ENCODE results near the gene CCDC13. TPM values are rescaled to one million over a fixed set of nuclear protein-coding genes. Genes with fewer than 3 reads are reported as not detected.
A peak's percentile ranks its signal among the peaks of the same experiment; 100 is the strongest.
"Not testable (repeated sequence)": the region's sequence is repeated elsewhere in the genome, so short reads cannot be mapped to it uniquely, and the experiment has no call there.

The CCDC13 gene
- total RNA-seq, 3 donors from 2014 or later: 2.3 to 2.9 (median 2.9) TPM

DNA sequence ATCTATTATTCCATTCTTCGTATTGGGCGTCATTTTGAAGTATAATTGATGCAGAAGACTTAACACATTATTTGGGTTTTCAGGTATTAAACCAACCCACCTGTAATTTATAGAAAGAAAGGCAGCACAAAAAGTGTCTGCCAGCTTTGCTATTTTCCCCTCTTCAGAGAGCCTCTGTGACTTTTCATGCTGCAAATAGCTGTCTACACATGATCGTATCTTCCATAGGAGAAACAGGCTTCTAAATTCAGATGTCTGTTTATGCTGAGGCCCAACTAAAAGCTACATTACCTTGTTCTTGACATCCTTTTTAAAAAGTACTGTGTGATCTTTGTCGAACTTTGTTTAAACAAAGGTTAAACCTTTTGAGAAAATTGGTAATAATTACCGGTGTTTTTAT is 41.2 kb upstream of the CCDC13 start:
- no peaks in the 10 kb centered on the region for H3K4me1 ChIP-seq
- H3K4me3 ChIP-seq: no peak overlapping the region
- no peak for DNase-seq (ENCODE audit: low spot score in 2 of 2)
- H3K9me3 ChIP-seq: no peaks in the 10 kb centered on the region
- no peaks in the 10 kb centered on the region for H3K27me3 ChIP-seq
- H3K36me3 ChIP-seq: no peaks in the 10 kb centered on the region
- intact Hi-C loops (cut with DNase I; ENCODE audit: low total_unique reads): no loop called here
- peak overlapping the region in 1 of 2 donors; percentile 75 for H3K27ac ChIP-seq
- TF ChIP-seq POLR2A (IDR thresholded peaks at IDR 0.05) (no peak), CTCF (IDR thresholded peaks at IDR 0.05) (no peak), POLR2AphosphoS5 (IDR thresholded peaks at IDR 0.05) (no peak)

GRCh38 chr3:42811118-42811883 is 38.2 kb upstream of the CCDC13 start:
- H3K4me3 ChIP-seq; H3K27me3 ChIP-seq; H3K4me1 ChIP-seq; DNase-seq (ENCODE audit: low spot score in 2 of 2); H3K27ac ChIP-seq; H3K36me3 ChIP-seq; H3K9me3 ChIP-seq; intact Hi-C loops (cut with DNase I; ENCODE audit: low total_unique reads): not testable (repeated sequence)

GRCh38 chr3:42810706-42811105 is 37.7 kb upstream of the CCDC13 start:
- H3K4me1 ChIP-seq; H3K36me3 ChIP-seq; DNase-seq (ENCODE audit: low spot score in 2 of 2); H3K4me3 ChIP-seq; H3K27me3 ChIP-seq; intact Hi-C loops (cut with DNase I; ENCODE audit: low total_unique reads); H3K9me3 ChIP-seq; H3K27ac ChIP-seq: not testable (repeated sequence)

- H3K9me3 ChIP-seq: no peaks in the 10 kb centered on the region
- H3K36me3 ChIP-seq: no peaks in the 10 kb centered on the region
- no peak within 1 kb of the TSS for H3K27ac ChIP-seq
- H3K4me1 ChIP-seq: no peaks in the 10 kb centered on the region
- no peaks in the 10 kb centered on the region for H3K27me3 ChIP-seq
- no peak for TF ChIP-seq POLR2AphosphoS5 (IDR thresholded peaks at IDR 0.05)
- no peak for TF ChIP-seq CTCF (IDR thresholded peaks at IDR 0.05)
- TF ChIP-seq POLR2A (IDR thresholded peaks at IDR 0.05): no peak
- H3K4me3 ChIP-seq: no peak within 1 kb of the TSS
- intact Hi-C loops (cut with DNase I; ENCODE audit: low total_unique reads): no loop called here
- no peak for DNase-seq (ENCODE audit: low spot score in 2 of 2)
Measured at GRCh38 chr3:42809202-42809601, 36.1 kb upstream of the CCDC13 start, which contains the start of gene ACKR2. TSS of gene ACKR2 (plus strand) at chr3:42809445. CDS start at chr3:42864503, 55,058 bp downstream.

DNA sequence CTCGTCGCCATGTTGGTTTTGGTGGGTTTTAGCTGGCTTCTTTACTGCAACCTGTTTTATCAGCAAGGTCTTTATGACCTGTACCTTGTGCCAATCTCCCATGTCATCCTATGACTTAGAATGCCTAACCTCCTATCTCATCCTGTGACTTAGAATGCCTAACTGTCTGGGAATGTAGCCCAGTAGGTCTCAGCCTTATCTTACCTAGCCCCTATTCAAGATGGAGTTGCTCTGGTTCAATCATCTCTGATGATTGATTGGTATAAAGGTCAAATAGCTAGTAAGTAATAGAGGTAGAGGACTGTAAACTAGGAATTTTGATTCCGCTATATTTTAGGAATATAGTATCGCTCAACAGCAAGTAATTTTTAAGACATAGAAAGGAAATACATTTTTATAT is 34.9 kb upstream of the CCDC13 start:
- H3K27me3 ChIP-seq: no peaks in the 10 kb centered on the region
- H3K9me3 ChIP-seq: no peaks in the 10 kb centered on the region
- H3K4me3 ChIP-seq: no peak overlapping the region
- no peak for DNase-seq (ENCODE audit: low spot score in 2 of 2)
- intact Hi-C loops (cut with DNase I; ENCODE audit: low total_unique reads): no loop called here
- no peaks in the 10 kb centered on the region for H3K36me3 ChIP-seq
- no peak overlapping the region for H3K27ac ChIP-seq
- no peaks in the 10 kb centered on the region for H3K4me1 ChIP-seq
- no peak for TF ChIP-seq POLR2A (IDR thresholded peaks at IDR 0.05)
- no peak for TF ChIP-seq CTCF (IDR thresholded peaks at IDR 0.05)
- no peak for TF ChIP-seq POLR2AphosphoS5 (IDR thresholded peaks at IDR 0.05)

DNA sequence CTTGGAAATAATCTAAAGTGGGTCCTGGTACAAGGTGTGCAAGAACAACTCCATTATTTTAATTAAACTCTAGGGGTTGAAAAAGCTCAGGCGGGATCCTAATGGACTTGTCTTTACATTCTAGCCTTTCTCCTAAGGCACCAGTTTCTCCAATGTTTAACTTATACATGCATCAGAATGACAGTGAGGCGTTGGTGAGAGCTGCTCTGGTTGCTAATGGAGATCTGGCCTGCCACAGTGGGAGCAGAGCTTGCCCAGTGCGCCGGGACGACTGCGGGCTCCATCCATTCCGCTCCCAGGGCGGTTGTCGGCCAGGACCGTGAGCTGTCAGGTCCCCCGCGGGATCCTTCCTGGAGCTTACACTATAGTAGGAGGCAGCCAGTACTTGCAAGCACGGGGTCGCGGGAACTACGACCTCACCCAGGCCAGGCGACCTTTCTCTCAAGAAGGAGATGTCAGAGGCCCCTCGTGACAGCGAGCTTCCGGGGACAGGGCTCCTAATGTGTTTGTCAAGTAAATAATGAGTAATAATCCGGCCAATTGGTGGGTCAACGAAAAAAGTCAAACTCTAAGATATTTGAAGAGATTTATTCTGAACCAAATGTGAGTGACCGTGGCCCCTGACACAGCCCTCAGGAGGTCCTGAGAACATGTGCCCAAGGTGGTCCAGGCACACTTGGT is 32.2 kb upstream of the CCDC13 start:
- H3K4me3 ChIP-seq: peak overlapping the region; percentile 71 to 81 (median 81)
- no peaks in the 10 kb centered on the region for H3K36me3 ChIP-seq
- no peaks in the 10 kb centered on the region for H3K27me3 ChIP-seq
- peak in 1 of 2 donors; percentile 53 for DNase-seq (ENCODE audit: low spot score in 2 of 2)
- no peak for TF ChIP-seq POLR2A (IDR thresholded peaks at IDR 0.05)
- TF ChIP-seq CTCF (IDR thresholded peaks at IDR 0.05): no peak
- no peak for TF ChIP-seq POLR2AphosphoS5 (IDR thresholded peaks at IDR 0.05)
- intact Hi-C loops (cut with DNase I; ENCODE audit: low total_unique reads): no loop called here
- H3K27ac ChIP-seq: peak overlapping the region; percentile 94 to 98
- H3K9me3 ChIP-seq: no peaks in the 10 kb centered on the region
- H3K4me1 ChIP-seq: peaks cover 0 to 7% of the 10 kb centered on the region in 2 donors
